ENCODE results near the gene OR1J1. TPM values are rescaled to one million over a fixed set of nuclear protein-coding genes. Genes with fewer than 3 reads are reported as not detected.

OR1J1 gene
- total and polyA plus RNA-seq, 2 of the 8 experiments (the other 6 are each of a cell fraction or from before 2014, with no cell fraction given), result not detected

GRCh38 chr9:122518226-122518625, 40.5 kb upstream of the OR1J1 start:
- Histone ChIP-seq H3K4me2 (ENCODE audit: insufficient read depth in 1 of 2, low read depth in 2 of 2, low read length in 2 of 2) (no peak overlapping the region), H3K4ac (replicated peaks; ENCODE audit: insufficient read length, low read depth, low read length) (no peak overlapping the region), H3K9ac (replicated peaks in 1 of 4; ENCODE audit: extremely low read depth in 1 of 4, low read depth in 3 of 4, low read length in 3 of 4) (no peak overlapping the region), H2AK5ac (ENCODE audit: low read depth, low read length) (no peak overlapping the region), H3K79me1 (ENCODE audit: low read depth, low read length) (no peaks in the 10 kb centered on the region), H3K36me3 (ENCODE audit: control insufficient read depth in 2 of 4, insufficient read depth in 4 of 4, low read length in 3 of 4) (no peaks in the 10 kb centered on the region; a peak in 2 of 8 replicates), H3K23ac (ENCODE audit: insufficient read length) (no peak overlapping the region), H3K27ac (ENCODE audit: low read depth, low read length) (no peak overlapping the region), H3K27me3 (replicated peaks in 1 of 4; ENCODE audit: control insufficient read depth in 3 of 4, extremely low read depth in 1 of 4, insufficient read depth in 3 of 4, low read length in 3 of 4) (no peaks in the 10 kb centered on the region), H3K4me1 (replicated peaks in 1 of 4; ENCODE audit: control insufficient read depth in 3 of 4, insufficient read depth in 4 of 4, low read length in 3 of 4) (no peaks in the 10 kb centered on the region), H2BK5ac (ENCODE audit: low read depth, low read length) (no peak overlapping the region), H3K9me3 (ENCODE audit: insufficient read depth in 2 of 2, low read depth in 1 of 2, low read length in 1 of 2) (peaks cover 65 to 77% of the 10 kb centered on the region in 2 experiments), H3K14ac (ENCODE audit: insufficient read length) (no peak overlapping the region), H3K18ac (ENCODE audit: extremely low read depth, low read length) (no peak overlapping the region), H2AFZ (ENCODE audit: low read length) (no peak overlapping the region), H2BK120ac (replicated peaks; ENCODE audit: low read depth, low read length) (no peak overlapping the region), H2BK12ac (ENCODE audit: low read depth, low read length) (no peak overlapping the region), H4K20me1 (replicated peaks in 1 of 2; ENCODE audit: control insufficient read depth in 1 of 2, insufficient read depth in 2 of 2, low read length in 2 of 2) (no peaks in the 10 kb centered on the region), H3K4me3 (ENCODE audit: extremely low read depth in 1 of 4, insufficient read depth in 2 of 4, low read depth in 3 of 4, low read length in 4 of 4) (no peak overlapping the region), H2BK15ac (ENCODE audit: low read length) (no peak overlapping the region), H3K23me2 (ENCODE audit: low read depth, low read length) (no peaks in the 10 kb centered on the region; the same call in 1 of the 2 replicates), H4K91ac (replicated peaks; ENCODE audit: insufficient read length, low read length) (no peak overlapping the region), H3K79me2 (ENCODE audit: control insufficient read depth in 1 of 2, insufficient read depth in 2 of 2, low read length in 2 of 2) (no peaks in the 10 kb centered on the region), H2BK20ac (ENCODE audit: low read length) (no peak overlapping the region), H4K5ac (ENCODE audit: insufficient read length, low read depth, low read length) (no peak overlapping the region), H4K8ac (ENCODE audit: extremely low read depth, insufficient read depth, low read length) (no peak overlapping the region), H3K56ac (replicated peaks; ENCODE audit: insufficient read length, low read depth, low read length) (no peak overlapping the region)
- WGBS, 2 experiments (ENCODE audit: extremely low coverage in 1 of 2, insufficient coverage in 1 of 2, insufficient read length in 1 of 2, insufficient replicate concordance in 2 of 2, low coverage in 1 of 2, low lambda C conversion rate in 2 of 2, missing lambda C conversion rate in 1 of 2), result 61% methylated on average over 2 of the region's 2 CpGs; no CpG with 5 or more reads in 1 of the 2 experiments
- CTCF ChIA-PET (ENCODE audit: partially characterized antibody), result no interaction called here
- TF ChIP-seq KDM1A (IDR thresholded peaks at IDR 0.05; ENCODE audit: borderline replicate concordance, low read length) (no peak), TAF1 (IDR thresholded peaks at IDR 0.05; ENCODE audit: low read depth, low read length) (no peak), YY1 (IDR thresholded peaks at IDR 0.05; ENCODE audit: low read depth, low read length) (no peak), CREB1 (IDR thresholded peaks at IDR 0.05) (no peak), USF2 (IDR thresholded peaks at IDR 0.05; ENCODE audit: low read length) (no peak), MAFK (IDR thresholded peaks at IDR 0.05; ENCODE audit: low read depth, low read length) (no peak), SP1 (IDR thresholded peaks at IDR 0.05; ENCODE audit: low read depth, low read length) (no peak), POU5F1 (IDR thresholded peaks at IDR 0.05; ENCODE audit: low read depth, low read length) (no peak), POLR2A (IDR thresholded peaks at IDR 0.05; ENCODE audit: control extremely low read depth in 1 of 2, low read depth in 2 of 2, low read length in 2 of 2) (no peak)
- POLR2A ChIA-PET (ENCODE audit: partially characterized antibody), result no interaction called here
- no peak for FAIRE-seq
- DNase-seq (ENCODE audit: low read depth in 1 of 2, low spot score in 2 of 2), result no peak
